GM21737 (cell line): ENCODE results near the gene TRIM47.

Experiments
- ATAC-seq: cut with Tn5 transposase; IDR thresholded peaks from one replicate; pipeline ENCODE4 v1.9.1; 2021; ENCODE audit warnings: mild to moderate bottlenecking, moderate library complexity; ENCODE audit not compliant: unreplicated experiment

The TRIM47 gene, protein sequence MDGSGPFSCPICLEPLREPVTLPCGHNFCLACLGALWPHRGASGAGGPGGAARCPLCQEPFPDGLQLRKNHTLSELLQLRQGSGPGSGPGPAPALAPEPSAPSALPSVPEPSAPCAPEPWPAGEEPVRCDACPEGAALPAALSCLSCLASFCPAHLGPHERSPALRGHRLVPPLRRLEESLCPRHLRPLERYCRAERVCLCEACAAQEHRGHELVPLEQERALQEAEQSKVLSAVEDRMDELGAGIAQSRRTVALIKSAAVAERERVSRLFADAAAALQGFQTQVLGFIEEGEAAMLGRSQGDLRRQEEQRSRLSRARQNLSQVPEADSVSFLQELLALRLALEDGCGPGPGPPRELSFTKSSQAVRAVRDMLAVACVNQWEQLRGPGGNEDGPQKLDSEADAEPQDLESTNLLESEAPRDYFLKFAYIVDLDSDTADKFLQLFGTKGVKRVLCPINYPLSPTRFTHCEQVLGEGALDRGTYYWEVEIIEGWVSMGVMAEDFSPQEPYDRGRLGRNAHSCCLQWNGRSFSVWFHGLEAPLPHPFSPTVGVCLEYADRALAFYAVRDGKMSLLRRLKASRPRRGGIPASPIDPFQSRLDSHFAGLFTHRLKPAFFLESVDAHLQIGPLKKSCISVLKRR

DNA sequence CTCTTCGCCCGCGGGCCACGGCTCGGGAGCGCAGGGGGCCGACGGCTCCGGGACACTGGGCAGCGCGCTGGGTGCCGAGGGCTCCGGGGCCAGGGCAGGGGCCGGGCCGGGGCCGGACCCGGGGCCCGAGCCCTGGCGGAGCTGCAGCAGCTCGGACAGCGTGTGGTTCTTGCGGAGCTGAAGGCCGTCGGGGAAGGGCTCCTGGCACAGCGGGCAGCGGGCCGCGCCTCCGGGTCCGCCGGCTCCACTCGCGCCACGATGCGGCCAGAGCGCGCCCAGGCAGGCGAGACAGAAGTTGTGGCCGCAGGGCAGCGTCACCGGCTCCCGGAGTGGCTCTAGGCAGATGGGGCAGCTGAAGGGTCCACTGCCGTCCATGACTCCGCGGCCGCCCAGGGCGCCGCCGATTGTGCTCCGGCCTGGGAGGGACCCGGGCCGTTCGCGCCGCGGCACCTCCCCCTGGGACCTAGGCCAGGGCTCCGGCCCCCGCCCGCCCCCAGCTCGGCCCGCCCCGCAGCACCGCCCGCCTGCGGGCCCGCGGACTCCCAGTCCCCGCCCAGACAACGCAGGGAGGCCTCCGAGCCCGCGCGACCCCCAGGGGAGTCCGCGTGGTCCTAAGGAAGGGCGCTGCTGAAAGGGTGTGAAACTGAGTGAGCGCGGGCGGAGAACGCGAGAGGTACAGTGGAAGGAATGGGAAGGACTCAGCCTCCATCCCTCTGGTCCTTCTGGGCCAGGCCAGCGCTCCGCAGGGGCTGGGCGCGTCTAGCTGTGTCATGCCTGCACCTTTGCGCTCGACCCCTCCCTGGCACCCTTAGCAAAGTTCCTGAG, at the start of gene TRIM47:
Gene TRIM47, minus strand, starts transcription at position 408 of the 825 bp plus-strand sequence. Its CDS starts 33 bp downstream, at position 375.
- ATAC-seq, result no peak

DNA sequence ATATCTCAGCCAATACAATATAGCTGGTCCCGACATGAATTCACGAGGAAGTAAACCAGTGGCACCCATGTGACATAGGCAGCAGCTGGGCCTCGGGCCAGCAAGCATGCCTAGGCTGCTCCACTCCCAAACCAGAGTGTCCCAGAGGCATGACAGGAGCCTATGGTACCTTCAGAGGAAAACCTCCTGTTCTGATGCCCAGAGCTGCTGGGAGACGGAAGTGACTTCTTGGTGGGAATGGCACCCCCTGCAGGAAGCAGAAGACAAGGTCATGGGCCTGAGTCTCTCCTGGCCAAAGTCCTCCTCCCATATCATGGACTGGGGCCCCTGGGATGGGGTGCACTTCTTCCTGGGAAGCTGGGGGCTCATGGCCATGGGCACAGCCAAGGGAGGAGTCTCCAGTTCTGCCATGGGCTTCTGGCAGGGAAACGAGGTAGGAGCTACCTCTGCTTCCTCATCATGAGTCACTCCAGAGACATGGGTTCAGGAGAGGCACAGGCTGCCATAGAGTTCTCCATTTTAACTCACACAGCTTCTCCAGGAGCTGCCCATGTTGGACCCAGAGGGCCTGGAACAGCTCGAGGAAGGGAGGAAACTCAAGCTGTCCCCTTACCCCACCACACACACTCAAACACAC, 49.0 kb upstream of the TRIM47 start:
- ATAC-seq, result no peak

- no peak for ATAC-seq
Measured at GRCh38 chr17:75926456-75926855, 48.1 kb upstream of the TRIM47 start.

GRCh38 chr17:75925912-75926311, 47.5 kb upstream of the TRIM47 start:
- ATAC-seq, result no peak

- no peak for ATAC-seq
Measured at GRCh38 chr17:75925103-75925502, 46.7 kb upstream of the TRIM47 start.

GRCh38 chr17:75922963-75923874, 44.8 kb upstream of the TRIM47 start:
- no peak for ATAC-seq

- no peak for ATAC-seq
Measured at GRCh38 chr17:75922173-75922961, 44.0 kb upstream of the TRIM47 start.

DNA sequence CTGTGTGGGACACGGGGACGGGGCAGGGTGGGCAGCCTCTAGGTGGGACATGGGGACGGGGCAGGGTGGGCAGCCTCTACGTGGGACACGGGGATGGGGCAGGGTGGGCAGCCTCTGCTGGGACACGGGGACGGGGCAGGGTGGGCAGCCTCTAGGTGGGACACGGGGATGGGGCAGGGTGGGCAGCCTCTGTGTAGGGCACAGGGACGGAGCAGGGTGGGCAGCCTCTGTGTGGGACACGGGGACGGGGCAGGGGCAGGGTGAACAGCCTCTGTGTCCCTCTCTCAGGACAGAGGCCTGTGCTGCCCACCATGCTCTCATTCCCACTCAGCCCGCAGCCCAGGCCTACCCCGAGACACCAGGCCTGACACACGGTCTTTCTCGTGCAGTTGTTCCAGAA, 43.2 kb upstream of the TRIM47 start:
- ATAC-seq, result no peak

DNA sequence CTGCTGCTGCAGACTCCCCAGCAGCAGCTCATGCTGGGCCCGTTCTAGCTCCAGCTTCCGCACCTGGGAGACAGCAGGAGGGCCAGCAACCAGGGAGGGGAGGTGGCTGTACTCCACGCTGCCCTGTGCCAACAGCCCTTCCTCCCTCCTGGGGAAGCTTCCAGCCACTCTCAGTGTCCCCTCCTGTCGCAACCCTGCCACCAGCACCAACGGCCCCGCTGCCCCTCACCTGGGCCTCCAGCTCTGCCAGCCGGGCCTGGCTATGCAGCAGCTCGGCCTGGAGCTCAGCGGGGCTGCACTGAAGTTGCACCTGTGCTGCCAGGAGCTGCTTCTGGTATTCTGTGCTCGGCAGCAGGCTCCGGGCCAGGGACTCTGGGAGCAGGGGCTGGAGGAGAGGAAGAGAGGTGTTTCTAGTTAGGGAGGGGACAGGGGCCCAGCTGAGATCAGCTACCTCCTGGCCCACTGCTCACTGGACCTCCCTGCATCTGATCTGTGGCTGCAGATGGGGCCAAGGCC, 41.7 kb upstream of the TRIM47 start:
- ATAC-seq, result no peak

DNA sequence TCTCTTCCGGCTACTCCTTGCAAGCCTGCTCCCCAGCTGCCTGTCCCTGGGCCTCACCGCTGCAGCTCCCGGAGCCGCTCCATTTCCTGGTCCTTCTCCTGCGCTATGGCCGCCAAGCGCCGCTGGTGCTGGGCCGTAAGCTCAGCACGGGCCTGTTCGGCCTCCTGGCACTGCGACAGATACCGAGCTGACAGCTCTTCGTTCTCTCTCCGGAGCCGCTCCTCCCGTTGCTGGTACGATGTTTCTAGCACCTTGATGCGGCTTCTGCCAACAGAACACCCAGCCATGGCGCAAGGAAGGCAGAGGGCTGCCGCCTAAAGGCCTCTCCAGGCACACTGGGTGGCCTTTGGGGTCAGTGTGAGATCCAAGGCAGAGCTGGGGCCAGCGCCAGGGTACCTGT, 41.2 kb upstream of the TRIM47 start:
- ATAC-seq, result no peak

GRCh38 chr17:75917917-75918445, 39.6 kb upstream of the TRIM47 start:
- ATAC-seq, result no peak

- ATAC-seq, result no peak
Measured at GRCh38 chr17:75917141-75917916, 38.9 kb upstream of the TRIM47 start.

DNA sequence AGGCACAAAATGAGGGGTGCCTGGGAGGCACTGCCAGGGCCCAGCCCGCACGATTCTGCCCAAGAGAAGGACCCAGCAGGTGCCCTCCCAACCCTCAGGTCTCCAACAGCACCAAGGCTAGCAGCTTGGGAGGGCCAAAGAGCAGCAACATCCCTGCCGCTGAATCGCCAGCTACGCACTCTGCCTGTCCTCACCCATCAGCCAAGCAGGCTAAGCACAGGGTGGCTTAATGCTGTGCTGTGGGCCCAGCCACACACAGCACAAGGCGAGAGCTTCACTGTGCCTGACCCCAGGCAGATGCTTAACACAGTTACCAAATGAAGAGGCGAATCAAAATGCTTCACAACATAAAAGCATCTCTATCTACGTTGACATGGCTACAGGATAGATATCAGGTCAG, 36.9 kb upstream of the TRIM47 start:
- no peak for ATAC-seq

DNA sequence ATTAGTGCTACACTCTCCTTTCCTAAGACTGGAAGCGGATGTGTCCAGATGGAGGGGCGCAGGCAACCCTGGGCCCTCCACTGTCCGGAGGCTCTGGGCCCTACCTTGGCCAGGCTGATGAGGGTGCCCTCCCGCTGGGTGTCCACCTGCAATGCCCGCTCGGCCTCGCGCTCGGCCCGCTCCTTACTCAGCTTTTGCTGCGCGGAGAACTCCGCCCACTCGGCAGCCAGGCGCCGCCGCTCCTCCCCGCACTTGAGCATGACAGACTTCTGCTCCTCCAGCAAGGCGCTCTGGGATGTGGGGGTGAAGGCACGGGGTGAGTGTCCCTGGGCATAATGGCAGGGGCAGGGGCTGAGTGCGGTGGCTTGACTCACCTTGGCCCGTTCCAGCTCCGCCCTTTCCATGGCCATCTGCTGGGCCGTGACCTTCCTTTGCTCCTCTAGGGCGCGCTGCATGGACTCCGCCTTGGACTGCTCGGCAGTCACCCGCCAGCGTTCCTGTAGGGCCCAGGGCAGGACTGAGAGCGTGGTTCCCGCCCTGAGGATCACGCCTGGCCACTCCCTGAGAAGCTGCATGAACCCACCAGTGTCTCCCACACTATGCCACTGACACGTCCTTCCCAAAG, 36.4 kb upstream of the TRIM47 start:
- no peak for ATAC-seq

GRCh38 chr17:75913537-75914210, 35.3 kb upstream of the TRIM47 start:
- ATAC-seq, result no peak

- ATAC-seq, result no peak
Measured at GRCh38 chr17:75910699-75911098, 32.3 kb upstream of the TRIM47 start.

GRCh38 chr17:75909812-75910274, 31.5 kb upstream of the TRIM47 start:
- no peak for ATAC-seq
